ENCODE results near the gene EEF2.
"Not testable (repeated sequence)": the region's sequence is repeated elsewhere in the genome, so short reads cannot be mapped to it uniquely, and the experiment has no call there.

The EEF2 gene

GRCh38 chr19:3970313-3970807 is 14.9 kb downstream of the EEF2 start:
- no peaks in the 10 kb centered on the region for H3K27me3 ChIP-seq
- peaks cover 46% of the 10 kb centered on the region for H3K36me3 ChIP-seq
- H3K27ac ChIP-seq, result peak overlapping the region; percentile 84
- no peak for TF ChIP-seq CTCF (IDR thresholded peaks at IDR 0.05)
- no peaks in the 10 kb centered on the region for H3K9me3 ChIP-seq
- peaks cover 13 to 14% of the 10 kb centered on the region in 2 experiments for H3K4me1 ChIP-seq (ENCODE audit: control insufficient read depth in 1 of 2, insufficient read depth in 1 of 2, low read depth in 1 of 2, low read length in 1 of 2)
- H3K4me3 ChIP-seq (ENCODE audit: low read depth in 1 of 2, low read length in 1 of 2), result peak overlapping the region; percentile 79 to 96

- peak overlapping the region; percentile 79 to 96 for H3K4me3 ChIP-seq (ENCODE audit: low read depth in 1 of 2, low read length in 1 of 2)
- no peak for TF ChIP-seq CTCF (IDR thresholded peaks at IDR 0.05)
- peaks cover 48% of the 10 kb centered on the region for H3K36me3 ChIP-seq
- H3K4me1 ChIP-seq (ENCODE audit: control insufficient read depth in 1 of 2, insufficient read depth in 1 of 2, low read depth in 1 of 2, low read length in 1 of 2), result peaks cover 13 to 14% of the 10 kb centered on the region in 2 experiments
- H3K27me3 ChIP-seq, result no peaks in the 10 kb centered on the region
- H3K9me3 ChIP-seq, result no peaks in the 10 kb centered on the region
- peak overlapping the region; percentile 84 for H3K27ac ChIP-seq
These were observed 15.6 kb downstream of the EEF2 start for GRCh38 chr19:3969435-3970312.

GRCh38 chr19:3968556-3969434 is 16.5 kb downstream of the EEF2 start:
- no peak for TF ChIP-seq CTCF (IDR thresholded peaks at IDR 0.05)
- Histone ChIP-seq H3K4me3 (ENCODE audit: low read depth in 1 of 2, low read length in 1 of 2) (no peak overlapping the region), H3K36me3 (peaks cover 57% of the 10 kb centered on the region), H3K27me3 (no peaks in the 10 kb centered on the region), H3K9me3 (no peaks in the 10 kb centered on the region), H3K4me1 (ENCODE audit: control insufficient read depth in 1 of 2, insufficient read depth in 1 of 2, low read depth in 1 of 2, low read length in 1 of 2) (peaks cover 13 to 14% of the 10 kb centered on the region in 2 experiments), H3K27ac (no peak overlapping the region)

GRCh38 chr19:3967983-3968382 is 17.3 kb downstream of the EEF2 start:
- peaks cover 65% of the 10 kb centered on the region for H3K36me3 ChIP-seq
- H3K4me3 ChIP-seq (ENCODE audit: low read depth in 1 of 2, low read length in 1 of 2), result not testable (repeated sequence)

GRCh38 chr19:3966051-3967017 is 18.9 kb downstream of the EEF2 start:
- no peak overlapping the region for H3K4me3 ChIP-seq (ENCODE audit: low read depth in 1 of 2, low read length in 1 of 2)
- no peak overlapping the region for H3K27ac ChIP-seq
- H3K27me3 ChIP-seq, result no peaks in the 10 kb centered on the region
- no peaks in the 10 kb centered on the region for H3K9me3 ChIP-seq
- H3K36me3 ChIP-seq, result peaks cover 80% of the 10 kb centered on the region
- no peak for TF ChIP-seq CTCF (IDR thresholded peaks at IDR 0.05)
- peaks cover 10% of the 10 kb centered on the region in 2 experiments for H3K4me1 ChIP-seq (ENCODE audit: control insufficient read depth in 1 of 2, insufficient read depth in 1 of 2, low read depth in 1 of 2, low read length in 1 of 2)

More at GRCh38 chr19:3967983-3968382, 17.3 kb downstream of the EEF2 start:
- H3K4me1 ChIP-seq (ENCODE audit: control insufficient read depth in 1 of 2, insufficient read depth in 1 of 2, low read depth in 1 of 2, low read length in 1 of 2), result peaks cover 13 to 14% of the 10 kb centered on the region in 2 experiments
- not testable (repeated sequence) for H3K27ac ChIP-seq, H3K9me3 ChIP-seq, H3K27me3 ChIP-seq
